Measurements from ENCODE around the gene OGFR.

GRCh38 chr20:62830251-62830650 lies 25.6 kb downstream of the OGFR start:
- TF ChIP-seq ZNF121 (tag by site-specific recombination; IDR thresholded peaks at IDR 0.05) (no peak), WT1 (tag by site-specific recombination; IDR thresholded peaks at IDR 0.05) (no peak)
